Measurements from ENCODE around the gene ABCB11. TPM values are rescaled to one million over a fixed set of nuclear protein-coding genes. Genes with fewer than 3 reads are reported as not detected.

Gene ABCB11
- polyA plus RNA-seq, 1 of the 3 experiments (the other 2 are of a cell fraction): not detected

GRCh38 chr2:168997794-168998193 lies 33.3 kb downstream of the ABCB11 start:
- Histone ChIP-seq H3K9me3 (no peaks in the 10 kb centered on the region), H3K9ac (no peak overlapping the region), H2AFZ (ENCODE audit: low read depth) (no peak overlapping the region), H3K4me2 (no peak overlapping the region), H3K27me3 (ENCODE audit: insufficient read depth) (no peaks in the 10 kb centered on the region), H3K27ac (ENCODE audit: low read depth in 2 of 2, low read length in 1 of 2) (no peak overlapping the region), H3K9me2 (no peaks in the 10 kb centered on the region), H3K36me3 (replicated peaks in 1 of 2; ENCODE audit: control insufficient read depth in 1 of 2, insufficient read depth in 2 of 2, low read length in 1 of 2) (no peaks in the 10 kb centered on the region), H3K4me1 (ENCODE audit: control insufficient read depth in 1 of 2, insufficient read depth in 2 of 2, low read depth in 1 of 2, low read length in 1 of 2) (no peaks in the 10 kb centered on the region; a peak in 1 of 4 replicates), H3F3A (replicated peaks; ENCODE audit: insufficient read depth) (no peaks in the 10 kb centered on the region), H3K4me3 (ENCODE audit: low read depth in 2 of 2, low read length in 1 of 2) (no peak overlapping the region), H3K79me2 (ENCODE audit: insufficient read depth) (no peaks in the 10 kb centered on the region), H4K20me1 (ENCODE audit: insufficient read depth) (no peaks in the 10 kb centered on the region)
- CTCF ChIA-PET: no interaction called here
- TF ChIP-seq IRF3 (IDR thresholded peaks at IDR 0.05; ENCODE audit: low read depth, low read length) (no peak), ZBTB33 (IDR thresholded peaks at IDR 0.05; ENCODE audit: borderline replicate concordance, low read depth) (no peak)
- WGBS (ENCODE audit: low lambda C conversion rate): 36% methylated on average over 1 of the region's 1 CpG
- DNase-seq: no peak
- POLR2A ChIA-PET: no interaction called here

GRCh38 chr2:168997118-168997521 lies 34.0 kb downstream of the ABCB11 start:
- ChIA-PET CTCF (no interaction called here), POLR2A (no interaction called here)
- Histone ChIP-seq H3F3A (replicated peaks; ENCODE audit: insufficient read depth) (no peaks in the 10 kb centered on the region), H3K36me3 (replicated peaks in 1 of 2; ENCODE audit: control insufficient read depth in 1 of 2, insufficient read depth in 2 of 2, low read length in 1 of 2) (no peaks in the 10 kb centered on the region), H3K4me1 (ENCODE audit: control insufficient read depth in 1 of 2, insufficient read depth in 2 of 2, low read depth in 1 of 2, low read length in 1 of 2) (no peaks in the 10 kb centered on the region; a peak in 1 of 4 replicates), H3K79me2 (ENCODE audit: insufficient read depth) (no peaks in the 10 kb centered on the region), H3K4me3 (ENCODE audit: low read depth in 2 of 2, low read length in 1 of 2) (no peak overlapping the region), H3K9me2 (no peaks in the 10 kb centered on the region), H3K4me2 (no peak overlapping the region), H3K27me3 (ENCODE audit: insufficient read depth) (no peaks in the 10 kb centered on the region), H4K20me1 (ENCODE audit: insufficient read depth) (no peaks in the 10 kb centered on the region), H3K9me3 (no peaks in the 10 kb centered on the region), H3K9ac (no peak overlapping the region), H2AFZ (ENCODE audit: low read depth) (no peak overlapping the region), H3K27ac (ENCODE audit: low read depth in 2 of 2, low read length in 1 of 2) (no peak overlapping the region)
- TF ChIP-seq USF1 (IDR thresholded peaks at IDR 0.05; ENCODE audit: borderline replicate concordance, low read depth) (no peak), EZH2phosphoT487 (IDR thresholded peaks at IDR 0.05; ENCODE audit: borderline replicate concordance, low read depth) (no peak), CHD2 (IDR thresholded peaks at IDR 0.05; ENCODE audit: low read length, partially characterized antibody) (no peak), RFX5 (IDR thresholded peaks at IDR 0.05; ENCODE audit: low read length) (no peak), GABPA (IDR thresholded peaks at IDR 0.05; ENCODE audit: low read depth) (no peak), TEAD4 (IDR thresholded peaks at IDR 0.05; ENCODE audit: borderline replicate concordance, insufficient read depth) (no peak), MXI1 (IDR thresholded peaks at IDR 0.05; ENCODE audit: low read depth, low read length) (no peak), ELF1 (IDR thresholded peaks at IDR 0.05) (no peak), FOXM1 (IDR thresholded peaks at IDR 0.05; ENCODE audit: low read depth) (no peak), MAX (IDR thresholded peaks at IDR 0.05; ENCODE audit: low read depth) (no peak), RXRA (IDR thresholded peaks at IDR 0.05; ENCODE audit: borderline replicate concordance, low read depth) (no peak), RAD21 (IDR thresholded peaks at IDR 0.05; ENCODE audit: low read length) (no peak), FOSL2 (IDR thresholded peaks at IDR 0.05; ENCODE audit: borderline replicate concordance, low read depth) (no peak), USF2 (IDR thresholded peaks at IDR 0.05; ENCODE audit: borderline replicate concordance, low read depth, low read length) (no peak), JUND (IDR thresholded peaks at IDR 0.05) (no peak)
- 60% methylated on average over 1 of the region's 1 CpG for WGBS (ENCODE audit: low lambda C conversion rate)
- DNase-seq: no peak

Data from SK-N-SH (cell line).